ENCODE data around the gene SNX15.

- TF ChIP-seq CTCF (IDR thresholded peaks at IDR 0.05) (no peak), POLR2A (IDR thresholded peaks at IDR 0.05) (no peak)
These were observed 60.0 kb downstream of the SNX15 start for GRCh38 chr11:65087216-65087615.
